GM10248 (cell line): ENCODE data around the gene PNMA8B.

ENCODE experiments used
- CTCF ChIA-PET: fragments of 300-600 bp; sonication (Branson Sonifier 250); formaldehyde crosslinking; extraction: SDS; loops from one replicate; lab custom pipeline; 2021; ENCODE audit warnings: antibody characterized with exemption; lab: Yijun Ruan, JAX
- POLR2A ChIA-PET: fragments of 350-650 bp; sonication (Branson Sonifier 250); formaldehyde crosslinking; extraction: SDS; loops from one replicate; lab custom pipeline; 2020; ENCODE audit warnings: antibody characterized with exemption; lab: Yijun Ruan, JAX
- DNase-seq: peaks from one replicate; pipeline ENCODE4 v3.0.0; 2012; ENCODE audit errors: extremely low spot score
- CTCF ChIP-seq: IDR thresholded peaks from 2 replicates; pipeline ENCODE4 v1.5.1; 2012; ENCODE audit warnings: mild to moderate bottlenecking, low read depth; ENCODE audit errors: extremely low read depth, missing control alignments, control extremely low read depth

Gene PNMA8B

GRCh38 chr19:46480415-46480814, 15.3 kb downstream of the PNMA8B start:
- no peak for TF ChIP-seq CTCF
- ChIA-PET CTCF (no interaction called here), POLR2A (no interaction called here)
- no peak for DNase-seq

- ChIA-PET CTCF (interaction anchor here (2.5 kb wide), 1 partner anchor 10 kb away, joined by 11 read pairs; no protein-coding TSS in a partner anchor), POLR2A (no interaction called here)
- no peak for TF ChIP-seq CTCF
- no peak for DNase-seq
These were observed 17.2 kb downstream of the PNMA8B start for GRCh38 chr19:46478356-46478986.

- DNase-seq, result no peak
- POLR2A ChIA-PET, result no interaction called here
- no peak for TF ChIP-seq CTCF
- CTCF ChIA-PET, result interaction anchor here (1.5 to 2.5 kb wide), 2 partner anchors 10 to 12 kb away, joined by 4 to 11 read pairs; no protein-coding TSS in a partner anchor
These were observed 19.7 kb downstream of the PNMA8B start for GRCh38 chr19:46475986-46476385.

GRCh38 chr19:46474211-46474610, 21.5 kb downstream of the PNMA8B start:
- TF ChIP-seq CTCF, result no peak
- no peak for DNase-seq
- CTCF ChIA-PET, result interaction anchor here (0.7 to 1.4 kb wide), 8 partner anchors 9 to 446 kb away, joined by 3 to 6 read pairs (median 3); no protein-coding TSS in a partner anchor
- POLR2A ChIA-PET, result no interaction called here

- CTCF ChIA-PET, result no interaction called here
- POLR2A ChIA-PET, result interaction anchor here (0.5 kb wide), 1 partner anchor 11 kb away, joined by 4 read pairs; no protein-coding TSS in a partner anchor
- no peak for DNase-seq
- no peak for TF ChIP-seq CTCF
These were observed 23.1 kb downstream of the PNMA8B start for GRCh38 chr19:46472592-46472991.

GRCh38 chr19:46471811-46472543, 23.7 kb downstream of the PNMA8B start:
- TF ChIP-seq CTCF, result no peak
- ChIA-PET POLR2A (interaction anchor here (0.5 kb wide), 1 partner anchor 11 kb away, joined by 4 read pairs; no protein-coding TSS in a partner anchor), CTCF (interaction anchor here (0.8 kb wide), 1 partner anchor 70 kb away, joined by 3 read pairs; no protein-coding TSS in a partner anchor)
- DNase-seq, result no peak
